Endothelial cell of umbilical vein (primary cell): ENCODE data around the gene RBMS3. TPM values are rescaled to one million over a fixed set of nuclear protein-coding genes. Genes with fewer than 3 reads are reported as not detected.

ENCODE experiments used
- BruUV-seq: library from RNA; stranded (reverse); fragments of 400-500 nt; replicated peaks from 2 replicates; lab custom pipeline; 2021; lab: Mats Ljungman, UMichigan
- CTCF ChIA-PET: fragments of 300-600, 350-600 bp; sonication (Branson Sonifier 250); formaldehyde crosslinking; loops from one replicate; lab custom pipeline; 2021; ENCODE audit warnings: antibody characterized with exemption, inconsistent platforms; lab: Charles Lee
- POLR2A ChIA-PET: fragments of 300-600, 350-600 bp; sonication (Branson Sonifier 250); formaldehyde crosslinking; loops from one replicate; lab custom pipeline; 2021; ENCODE audit warnings: antibody characterized with exemption, inconsistent platforms; lab: Charles Lee
- DNase-seq: peaks from one replicate; pipeline ENCODE4 v3.0.0-alpha.2; 2011; ENCODE audit warnings: low read depth, low spot score
- FAIRE-seq: peaks from 2 replicates; lab custom pipeline; 2011; peaks lifted over from hg19 to GRCh38; lab: Jason Lieb, UNC
- H2AFZ ChIP-seq: 2 replicates; pipeline ENCODE4 v1.6.0; 2012; ENCODE audit warnings: low read depth, low read length, control low read depth, inconsistent platforms
- H3K27ac ChIP-seq: 2 replicates; pipeline ENCODE4 v1.5.1; 2011; ENCODE audit warnings: low read depth, mild to moderate bottlenecking, control low read depth, low read length, moderate library complexity; ENCODE audit not compliant: insufficient read depth
- H3K27me3 ChIP-seq, 2 experiments: 2 replicates each; pipeline versions ENCODE4 v1.6.0 to v1.6.1; 2011; ENCODE audit warnings: low read length in 2 of 2, mixed read lengths in 1 of 2; ENCODE audit not compliant: control insufficient read depth in 2 of 2, insufficient read depth in 2 of 2
- H3K36me3 ChIP-seq, 2 experiments: 2 replicates in 1 of 2; 3 replicates in 1 of 2; pipeline ENCODE4 v1.5.1; 2011; ENCODE audit warnings: low read length in 2 of 2, mild to moderate bottlenecking in 1 of 2, moderate library complexity in 1 of 2; ENCODE audit not compliant: control insufficient read depth in 2 of 2, insufficient read depth in 2 of 2; ENCODE audit errors: extremely low read depth in 1 of 2
- H3K4me1 ChIP-seq: 3 replicates; pipeline ENCODE4 v1.5.1; 2011; ENCODE audit warnings: mild to moderate bottlenecking, low read length; ENCODE audit not compliant: control insufficient read depth, insufficient read depth; ENCODE audit errors: extremely low read depth
- H3K4me2 ChIP-seq: 2 replicates; pipeline ENCODE4 v1.6.1; 2011; ENCODE audit warnings: low read length, control low read depth, mixed read lengths; ENCODE audit not compliant: insufficient read depth
- H3K4me3 ChIP-seq, 3 experiments: fragments of 200-600 bp in 1 of 3; sonication (generic), shearing (Covaris generic) in 1 of 3; replicated peaks in 1 of 3; 2 replicates each; pipeline ENCODE4 v1.5.1; 2011 to 2016; ENCODE audit warnings: control low read depth in 3 of 3, low read length in 3 of 3, mild to moderate bottlenecking in 2 of 3, inconsistent platforms in 1 of 3, low read depth in 1 of 3, moderate library complexity in 1 of 3; ENCODE audit not compliant: insufficient read depth in 1 of 3
- H3K79me2 ChIP-seq: 2 replicates; pipeline ENCODE4 v1.6.0; 2012; ENCODE audit warnings: low read length, inconsistent platforms; ENCODE audit not compliant: control insufficient read depth, insufficient read depth
- H3K9ac ChIP-seq: replicated peaks from 2 replicates; pipeline ENCODE3; 2011; ENCODE audit warnings: low read length, control low read depth; ENCODE audit not compliant: insufficient read depth; ENCODE audit errors: extremely low read depth
- H3K9me1 ChIP-seq: replicated peaks from 3 replicates; pipeline ENCODE4 v1.6.0; 2011; ENCODE audit warnings: mild to moderate bottlenecking, low read length; ENCODE audit not compliant: control insufficient read depth, insufficient read depth; ENCODE audit errors: extremely low read depth
- H3K9me3 ChIP-seq: replicated peaks from 2 replicates; pipeline ENCODE4 v1.5.1; 2012; ENCODE audit warnings: low read length, inconsistent platforms; ENCODE audit not compliant: control insufficient read depth, insufficient read depth
- H4K20me1 ChIP-seq: replicated peaks from 2 replicates; pipeline ENCODE3; 2011; ENCODE audit warnings: mild to moderate bottlenecking, low read length; ENCODE audit not compliant: control insufficient read depth, insufficient read depth; ENCODE audit errors: extremely low read depth
- EZH2 ChIP-seq: IDR thresholded peaks from 2 replicates; pipeline ENCODE4 v1.6.1; 2012; ENCODE audit warnings: borderline replicate concordance, low read depth, mild to moderate bottlenecking, moderate library complexity, low read length, inconsistent platforms; ENCODE audit not compliant: severe bottlenecking
- FOS ChIP-seq: IDR thresholded peaks from 2 replicates; pipeline ENCODE4 v1.6.1; 2011; ENCODE audit warnings: mild to moderate bottlenecking, low read length, moderate library complexity, borderline replicate concordance; ENCODE audit not compliant: insufficient read depth
- GATA2 ChIP-seq: IDR thresholded peaks from 2 replicates; pipeline ENCODE4 v1.7.0; 2011; ENCODE audit warnings: low read depth, mild to moderate bottlenecking, moderate library complexity, mixed read lengths, low read length; ENCODE audit not compliant: insufficient read length, insufficient read depth
- JUN ChIP-seq: IDR thresholded peaks from 2 replicates; pipeline ENCODE4 v1.6.1; 2011; ENCODE audit warnings: borderline replicate concordance, low read depth; ENCODE audit not compliant: insufficient read length, insufficient read depth
- MYC ChIP-seq: IDR thresholded peaks from one replicate; pipeline ENCODE4 v1.6.1; 2011; ENCODE audit warnings: mild to moderate bottlenecking, low read depth, low read length
- POLR2A ChIP-seq: IDR thresholded peaks from 2 replicates; pipeline ENCODE4 v1.6.1; 2012; ENCODE audit warnings: low read depth, mild to moderate bottlenecking, control low read depth, low read length
- POLR2AphosphoS5 ChIP-seq: IDR thresholded peaks from 2 replicates; pipeline ENCODE4 v1.6.1; 2012; ENCODE audit warnings: low read depth, mild to moderate bottlenecking, control low read depth, low read length, moderate library complexity; ENCODE audit not compliant: insufficient read depth
- dilution Hi-C: fragments of 300-500 bp; cut with MboI; formaldehyde crosslinking; loops from one replicate; pipeline ENCODE4 v1.15.0; 2019; ENCODE audit warnings: low sequenced_read_pairs; ENCODE audit not compliant: extremely low pct_ligation_motif_present
- intact Hi-C: fragments of 100-400 bp; cut with micrococcal nuclease; formaldehyde crosslinking; loops from one replicate; pipeline ENCODE4 v1.10.0; 2022
- polyA plus RNA-seq, 4 experiments: library from polyadenylated mRNA; depleted of rRNA in 3 of 4; stranded (reverse) in 3 of 4; unstranded in 1 of 4; fragments of >200 nt; gene quantifications; 2 replicates each; pipeline versions ENCODE4 v1.2.1 to v1.2.3, GENCODE V29; 2011 to 2012; ENCODE audit warnings: missing spikeins in 1 of 4
- total RNA-seq: library from RNA; stranded (reverse); gene quantifications from 2 replicates; pipeline ENCODE4 v1.2.3, GENCODE V29; 2021
- TF ChIP-seq, protein P1 (sequence below): IDR thresholded peaks from 2 replicates; pipeline ENCODE4 v1.6.1; 2011; ENCODE audit not compliant: insufficient read depth, insufficient read length
- TF ChIP-seq, protein P2 (sequence below), 2 donors: IDR thresholded peaks; 1 replicate in 1 of 2; 2 replicates in 1 of 2; pipeline ENCODE4 v1.5.1; 2011; ENCODE audit warnings: low read length in 2 of 2, mild to moderate bottlenecking in 2 of 2, moderate library complexity in 2 of 2, control low read depth in 1 of 2, inconsistent platforms in 1 of 2, low read depth in 1 of 2; ENCODE audit not compliant: insufficient read depth in 1 of 2; ENCODE audit errors: extremely low read depth in 1 of 2

RBMS3 gene
- total and polyA plus RNA-seq, 2 donors (not counting 3 experiments of a cell fraction or from before 2014, with no cell fraction given): 13.6 to 42.3 TPM

DNA sequence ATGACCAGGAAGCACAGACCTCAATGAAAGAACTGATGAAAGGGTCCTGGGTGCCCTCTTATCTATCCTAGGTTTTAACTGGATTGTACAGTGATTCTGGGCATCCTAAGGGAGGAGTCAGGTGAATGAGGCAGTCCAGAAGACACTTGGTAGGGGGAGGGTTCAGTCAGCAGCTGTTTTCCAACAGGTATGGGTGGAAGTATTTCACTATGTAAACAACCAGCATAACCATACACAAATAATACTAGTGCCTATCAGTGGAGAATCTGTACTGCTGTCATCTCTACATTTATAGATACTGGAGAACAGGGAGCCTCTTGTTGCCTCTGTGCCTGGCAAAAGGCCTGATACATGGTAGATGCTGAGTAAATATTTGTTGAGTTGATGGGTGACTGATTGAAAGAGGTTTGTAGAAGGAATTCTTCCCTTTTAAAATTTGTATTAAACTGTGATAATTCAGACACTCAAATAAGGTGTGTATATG lies 328.5 kb downstream of the RBMS3 start:
- no peaks in the 10 kb centered on the region for H3K4me1 ChIP-seq
- H3K36me3 ChIP-seq: no peaks in the 10 kb centered on the region
- H3K9ac ChIP-seq: no peak overlapping the region
- no peaks in the 10 kb centered on the region for H3K27me3 ChIP-seq
- TF ChIP-seq, protein P1, sequence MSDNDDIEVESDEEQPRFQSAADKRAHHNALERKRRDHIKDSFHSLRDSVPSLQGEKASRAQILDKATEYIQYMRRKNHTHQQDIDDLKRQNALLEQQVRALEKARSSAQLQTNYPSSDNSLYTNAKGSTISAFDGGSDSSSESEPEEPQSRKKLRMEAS: no peak
- TF ChIP-seq EZH2 (no peak), POLR2AphosphoS5 (no peak), JUN (no peak)
- no peak overlapping the region for H3K4me2 ChIP-seq
- no peak for DNase-seq
- FAIRE-seq: no peak
- BruUV-seq: no TSS peak
- no peaks in the 10 kb centered on the region for H3K9me3 ChIP-seq
- no peaks in the 10 kb centered on the region for H4K20me1 ChIP-seq
- POLR2A ChIA-PET: no interaction called here
- intact Hi-C loops: no loop called here
- CTCF ChIA-PET: no interaction called here
- H3K27ac ChIP-seq: no peak overlapping the region
- H3K4me3 ChIP-seq: no peak overlapping the region
- H3K9me1 ChIP-seq: no peaks in the 10 kb centered on the region
- H3K79me2 ChIP-seq: no peaks in the 10 kb centered on the region
- dilution Hi-C loops: no loop called here
- no peak overlapping the region for H2AFZ ChIP-seq

DNA sequence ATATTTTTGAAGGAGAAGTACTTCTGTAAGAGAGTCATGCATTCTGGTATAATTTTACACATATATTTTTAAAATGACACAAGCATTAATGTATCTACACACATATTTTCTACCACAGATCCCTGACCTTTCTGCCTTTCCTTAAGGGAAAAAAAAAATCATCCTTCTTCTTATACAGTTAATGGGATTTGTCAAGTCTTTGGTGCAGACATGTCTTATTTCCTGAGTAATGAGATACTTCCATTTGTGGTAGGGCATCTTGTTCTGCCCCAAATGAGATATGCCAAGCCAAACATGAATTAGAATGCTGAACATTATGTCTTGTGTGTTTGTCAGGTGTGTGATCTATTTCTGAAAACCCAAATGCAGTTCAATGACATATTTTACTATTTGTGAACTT lies 329.9 kb downstream of the RBMS3 start:
- ChIA-PET POLR2A (no interaction called here), CTCF (no interaction called here)
- dilution Hi-C loops (no loop called here), intact Hi-C loops (no loop called here)
- no peak overlapping the region for H3K4me2 ChIP-seq
- BruUV-seq: no TSS peak
- H3K79me2 ChIP-seq: no peaks in the 10 kb centered on the region
- no peak overlapping the region for H3K27ac ChIP-seq
- FAIRE-seq (no peak), DNase-seq (no peak)
- no peaks in the 10 kb centered on the region for H3K9me3 ChIP-seq
- no peaks in the 10 kb centered on the region for H3K36me3 ChIP-seq
- no peaks in the 10 kb centered on the region for H3K4me1 ChIP-seq
- no peaks in the 10 kb centered on the region for H3K9me1 ChIP-seq
- no peaks in the 10 kb centered on the region for H3K27me3 ChIP-seq
- H3K9ac ChIP-seq: no peak overlapping the region
- no peak overlapping the region for H2AFZ ChIP-seq
- TF ChIP-seq POLR2A (no peak), GATA2 (no peak), MYC (no peak), FOS (no peak), POLR2AphosphoS5 (no peak), JUN (no peak)
- TF ChIP-seq, protein P1: no peak
- TF ChIP-seq, protein P2, sequence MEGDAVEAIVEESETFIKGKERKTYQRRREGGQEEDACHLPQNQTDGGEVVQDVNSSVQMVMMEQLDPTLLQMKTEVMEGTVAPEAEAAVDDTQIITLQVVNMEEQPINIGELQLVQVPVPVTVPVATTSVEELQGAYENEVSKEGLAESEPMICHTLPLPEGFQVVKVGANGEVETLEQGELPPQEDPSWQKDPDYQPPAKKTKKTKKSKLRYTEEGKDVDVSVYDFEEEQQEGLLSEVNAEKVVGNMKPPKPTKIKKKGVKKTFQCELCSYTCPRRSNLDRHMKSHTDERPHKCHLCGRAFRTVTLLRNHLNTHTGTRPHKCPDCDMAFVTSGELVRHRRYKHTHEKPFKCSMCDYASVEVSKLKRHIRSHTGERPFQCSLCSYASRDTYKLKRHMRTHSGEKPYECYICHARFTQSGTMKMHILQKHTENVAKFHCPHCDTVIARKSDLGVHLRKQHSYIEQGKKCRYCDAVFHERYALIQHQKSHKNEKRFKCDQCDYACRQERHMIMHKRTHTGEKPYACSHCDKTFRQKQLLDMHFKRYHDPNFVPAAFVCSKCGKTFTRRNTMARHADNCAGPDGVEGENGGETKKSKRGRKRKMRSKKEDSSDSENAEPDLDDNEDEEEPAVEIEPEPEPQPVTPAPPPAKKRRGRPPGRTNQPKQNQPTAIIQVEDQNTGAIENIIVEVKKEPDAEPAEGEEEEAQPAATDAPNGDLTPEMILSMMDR (IDR thresholded peaks at IDR 0.05; ENCODE audit: extremely low read depth in 1 of 2, insufficient read depth in 1 of 2, low read depth in 1 of 2, low read length in 2 of 2): no peak
- no peaks in the 10 kb centered on the region for H4K20me1 ChIP-seq
- no peak overlapping the region for H3K4me3 ChIP-seq
